Mucosa of gallbladder (tissue), 1 donor: ENCODE measurements around the gene MACROD2. TPM values are rescaled to one million over a fixed set of nuclear protein-coding genes. Genes with fewer than 3 reads are reported as not detected.
A peak's percentile ranks its signal among the peaks of the same experiment; 100 is the strongest.

Experiments used
- DNase-seq: peaks from one replicate; pipeline ENCODE4 v3.0.0-alpha.2; 2020; ENCODE audit warnings: low spot score
- total RNA-seq: library from RNA; stranded (reverse); gene quantifications from one replicate; pipeline ENCODE4 v1.2.1, GENCODE V29; 2021
- donor health status: DM: no; HTN: no; CAD: no.

The MACROD2 gene
- total RNA-seq, 1 donor from 2014 or later, result 7.5 TPM

- DNase-seq, result no peak
These were observed 412.0 kb downstream of the MACROD2 start for GRCh38 chr20:14407336-14407735.

GRCh38 chr20:14410869-14411555, 415.7 kb downstream of the MACROD2 start:
- DNase-seq, result peak; percentile 74

GRCh38 chr20:14412065-14412681, 416.9 kb downstream of the MACROD2 start:
- no peak for DNase-seq

- DNase-seq, result no peak
These were observed 418.5 kb downstream of the MACROD2 start for GRCh38 chr20:14413835-14414234.

GRCh38 chr20:14414560-14414959, 419.2 kb downstream of the MACROD2 start:
- no peak for DNase-seq

- no peak for DNase-seq
These were observed 420.2 kb downstream of the MACROD2 start for GRCh38 chr20:14415467-14415866.

- DNase-seq, result no peak
These were observed 423.1 kb downstream of the MACROD2 start for GRCh38 chr20:14418376-14418775.

- DNase-seq, result no peak
These were observed 427.6 kb downstream of the MACROD2 start for GRCh38 chr20:14422892-14423291.

- no peak for DNase-seq
These were observed 436.3 kb downstream of the MACROD2 start for GRCh38 chr20:14431568-14431967.

- no peak for DNase-seq
These were observed 436.8 kb downstream of the MACROD2 start for GRCh38 chr20:14432085-14432484.

- DNase-seq, result no peak
These were observed 437.3 kb downstream of the MACROD2 start for GRCh38 chr20:14432597-14432996.

- no peak for DNase-seq
These were observed 439.2 kb downstream of the MACROD2 start for GRCh38 chr20:14434384-14435136.

GRCh38 chr20:14441201-14441600, 445.9 kb downstream of the MACROD2 start:
- no peak for DNase-seq

GRCh38 chr20:14444106-14444505, 448.8 kb downstream of the MACROD2 start:
- no peak for DNase-seq

- DNase-seq, result no peak
These were observed 450.0 kb downstream of the MACROD2 start for GRCh38 chr20:14445310-14445709.

- DNase-seq, result no peak
These were observed 450.6 kb downstream of the MACROD2 start for GRCh38 chr20:14445902-14446301.

GRCh38 chr20:14446446-14446845, 451.1 kb downstream of the MACROD2 start:
- DNase-seq, result no peak

- no peak for DNase-seq
These were observed 454.0 kb downstream of the MACROD2 start for GRCh38 chr20:14449323-14449722.

GRCh38 chr20:14450256-14450655, 454.9 kb downstream of the MACROD2 start:
- no peak for DNase-seq

- no peak for DNase-seq
These were observed 456.1 kb downstream of the MACROD2 start for GRCh38 chr20:14451458-14451857.

GRCh38 chr20:14453259-14453658, 457.9 kb downstream of the MACROD2 start:
- DNase-seq, result no peak

GRCh38 chr20:14454296-14454695, 459.0 kb downstream of the MACROD2 start:
- no peak for DNase-seq
